Adrenal gland (tissue), 5 donors: ENCODE data around the gene RHEX.

Source experiments
- POLR2A ChIP-seq, 2 donors: fragments of 450-650 bp; IDR thresholded peaks; one replicate each; pipeline ENCODE4 v1.6.1; 2017; ENCODE audit warnings: antibody characterized with exemption in 2 of 2, mild to moderate bottlenecking in 2 of 2, moderate library complexity in 1 of 2
- TF ChIP-seq, protein P1 (sequence below), 6 experiments: fragments of 450-650 bp in 4 of 6; fragments of 200-600 bp in 2 of 6; sonication (generic) in 1 of 6; IDR thresholded peaks; 1 replicate in 5 of 6; 2 replicates in 1 of 6; pipeline versions ENCODE4 v1.5.1 to v1.8.0; 2016 to 2021; ENCODE audit warnings: antibody characterized with exemption in 6 of 6, mild to moderate bottlenecking in 2 of 6, moderate library complexity in 1 of 6
- donor health status: DM: no; HTN: no; CAD: no.

- TF ChIP-seq, protein P1, sequence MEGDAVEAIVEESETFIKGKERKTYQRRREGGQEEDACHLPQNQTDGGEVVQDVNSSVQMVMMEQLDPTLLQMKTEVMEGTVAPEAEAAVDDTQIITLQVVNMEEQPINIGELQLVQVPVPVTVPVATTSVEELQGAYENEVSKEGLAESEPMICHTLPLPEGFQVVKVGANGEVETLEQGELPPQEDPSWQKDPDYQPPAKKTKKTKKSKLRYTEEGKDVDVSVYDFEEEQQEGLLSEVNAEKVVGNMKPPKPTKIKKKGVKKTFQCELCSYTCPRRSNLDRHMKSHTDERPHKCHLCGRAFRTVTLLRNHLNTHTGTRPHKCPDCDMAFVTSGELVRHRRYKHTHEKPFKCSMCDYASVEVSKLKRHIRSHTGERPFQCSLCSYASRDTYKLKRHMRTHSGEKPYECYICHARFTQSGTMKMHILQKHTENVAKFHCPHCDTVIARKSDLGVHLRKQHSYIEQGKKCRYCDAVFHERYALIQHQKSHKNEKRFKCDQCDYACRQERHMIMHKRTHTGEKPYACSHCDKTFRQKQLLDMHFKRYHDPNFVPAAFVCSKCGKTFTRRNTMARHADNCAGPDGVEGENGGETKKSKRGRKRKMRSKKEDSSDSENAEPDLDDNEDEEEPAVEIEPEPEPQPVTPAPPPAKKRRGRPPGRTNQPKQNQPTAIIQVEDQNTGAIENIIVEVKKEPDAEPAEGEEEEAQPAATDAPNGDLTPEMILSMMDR (IDR thresholded peaks at IDR 0.05), result no peak
- no peak for TF ChIP-seq POLR2A (IDR thresholded peaks at IDR 0.05)
These were observed 2.9 kb upstream of the RHEX start for GRCh38 chr1:206049919-206050600.
